Large intestine (tissue), 3 donors: Measurements from ENCODE around the gene MAD1L1. TPM values are rescaled to one million over a fixed set of nuclear protein-coding genes. Genes with fewer than 3 reads are reported as not detected.
"Not testable (repeated sequence)": the region's sequence is repeated elsewhere in the genome, so short reads cannot be mapped to it uniquely, and the experiment has no call there.

ENCODE experiments used
- DNase-seq, 2 donors: peaks; one replicate each; pipeline versions ENCODE4 v3.0.0 to v3.0.0-alpha.2; 2013
- H3K27ac ChIP-seq: one replicate; pipeline ENCODE4 v1.5.1; 2013; ENCODE audit warnings: low read length
- H3K27me3 ChIP-seq: 2 replicates; pipeline ENCODE4 v1.6.1; 2013; ENCODE audit warnings: low read length; ENCODE audit not compliant: control insufficient read depth, insufficient read depth
- H3K36me3 ChIP-seq: 2 replicates; pipeline ENCODE4 v1.6.1; 2013; ENCODE audit warnings: low read length; ENCODE audit not compliant: control insufficient read depth, insufficient read depth
- H3K4me1 ChIP-seq: one replicate; pipeline ENCODE4 v1.6.1; 2013; ENCODE audit warnings: low read length; ENCODE audit not compliant: control insufficient read depth, insufficient read depth
- H3K4me3 ChIP-seq: one replicate; pipeline ENCODE4 v1.5.1; 2013; ENCODE audit warnings: low read length
- H3K9me3 ChIP-seq: one replicate; pipeline ENCODE4 v1.6.1; 2013; ENCODE audit warnings: mild to moderate bottlenecking, low read depth, low read length, moderate library complexity; ENCODE audit not compliant: control insufficient read depth
- WGBS: methylation state at CpG from one replicate; pipeline ENCODE4 v1.1.5; 2013; ENCODE audit warnings: low lambda C conversion rate; ENCODE audit not compliant: insufficient coverage; 5-methylcytosine and 5-hydroxymethylcytosine counted together
- polyA plus RNA-seq: library from polyadenylated mRNA; unstranded; fragments of 120-200 nt; gene quantifications from one replicate; pipeline ENCODE4 v1.2.1, GENCODE V29; 2013

MAD1L1 gene
- polyA plus RNA-seq, 1 donor = 15.1 TPM

GRCh38 chr7:2272031-2272430, 39.3 kb upstream of the MAD1L1 start:
- 86% methylated on average over 2 of the region's 9 CpGs for WGBS
- Histone ChIP-seq H3K36me3 (peaks cover 44% of the 10 kb centered on the region), H3K4me3 (no peak overlapping the region), H3K27me3 (no peaks in the 10 kb centered on the region), H3K9me3 (no peaks in the 10 kb centered on the region), H3K4me1 (peaks cover 17% of the 10 kb centered on the region), H3K27ac (no peak overlapping the region)
- no peak for DNase-seq

GRCh38 chr7:2271273-2272026, 38.7 kb upstream of the MAD1L1 start:
- Histone ChIP-seq H3K27me3 (no peaks in the 10 kb centered on the region), H3K4me3 (no peak overlapping the region), H3K4me1 (peaks cover 17% of the 10 kb centered on the region), H3K36me3 (peaks cover 45% of the 10 kb centered on the region), H3K27ac (no peak overlapping the region), H3K9me3 (no peaks in the 10 kb centered on the region)
- no CpG with 5 or more reads among the region's 27 CpGs for WGBS
- DNase-seq = peak in 1 of 2 donors; percentile 27

- peaks cover 46% of the 10 kb centered on the region for H3K36me3 ChIP-seq
- no peaks in the 10 kb centered on the region for H3K27me3 ChIP-seq
- WGBS = no CpG with 5 or more reads among the region's 8 CpGs
- DNase-seq = no peak
- H3K9me3 ChIP-seq = no peaks in the 10 kb centered on the region
- H3K27ac ChIP-seq = no peak overlapping the region
- H3K4me1 ChIP-seq = peaks cover 17% of the 10 kb centered on the region
- H3K4me3 ChIP-seq = no peak overlapping the region
Measured at GRCh38 chr7:2270495-2270894, 37.8 kb upstream of the MAD1L1 start.

GRCh38 chr7:2269991-2270460, 37.3 kb upstream of the MAD1L1 start:
- Histone ChIP-seq H3K4me3 (no peak overlapping the region), H3K27ac (peak overlapping the region; percentile 39), H3K27me3 (no peaks in the 10 kb centered on the region), H3K36me3 (peaks cover 47% of the 10 kb centered on the region), H3K4me1 (peaks cover 17% of the 10 kb centered on the region), H3K9me3 (no peaks in the 10 kb centered on the region)
- DNase-seq = no peak
- no CpG with 5 or more reads among the region's 10 CpGs for WGBS

- H3K9me3 ChIP-seq, H3K4me3 ChIP-seq, H3K27me3 ChIP-seq: not testable (repeated sequence)
- no CpG with 5 or more reads among the region's 18 CpGs for WGBS
- Histone ChIP-seq H3K4me1 (peaks cover 17% of the 10 kb centered on the region), H3K27ac (peak overlapping the region; percentile 39), H3K36me3 (peaks cover 42% of the 10 kb centered on the region)
- peak in 1 of 2 donors; percentile 41 for DNase-seq
Measured at GRCh38 chr7:2269089-2269990, 36.6 kb upstream of the MAD1L1 start.

GRCh38 chr7:2266911-2267310, 34.2 kb upstream of the MAD1L1 start:
- no peak for DNase-seq
- no peaks in the 10 kb centered on the region for H3K9me3 ChIP-seq
- no peak overlapping the region for H3K27ac ChIP-seq
- H3K4me3 ChIP-seq = no peak overlapping the region
- H3K27me3 ChIP-seq = no peaks in the 10 kb centered on the region
- H3K36me3 ChIP-seq = peaks cover 51% of the 10 kb centered on the region
- peaks cover 17% of the 10 kb centered on the region for H3K4me1 ChIP-seq
- WGBS = no CpG with 5 or more reads among the region's 10 CpGs

- no peaks in the 10 kb centered on the region for H3K27me3 ChIP-seq
- DNase-seq = no peak
- no peaks in the 10 kb centered on the region for H3K9me3 ChIP-seq
- no peaks in the 10 kb centered on the region for H3K4me1 ChIP-seq
- no peak overlapping the region for H3K27ac ChIP-seq
- WGBS = no CpG with 5 or more reads among the region's 23 CpGs
- no peak overlapping the region for H3K4me3 ChIP-seq
- peaks cover 49% of the 10 kb centered on the region for H3K36me3 ChIP-seq
Measured at GRCh38 chr7:2264158-2264557, 31.4 kb upstream of the MAD1L1 start.

- H3K27me3 ChIP-seq = no peaks in the 10 kb centered on the region
- no peak overlapping the region for H3K4me3 ChIP-seq
- no peak overlapping the region for H3K27ac ChIP-seq
- no CpG with 5 or more reads among the region's 18 CpGs for WGBS
- H3K4me1 ChIP-seq = no peaks in the 10 kb centered on the region
- no peak for DNase-seq
- H3K9me3 ChIP-seq = no peaks in the 10 kb centered on the region
- H3K36me3 ChIP-seq = peaks cover 57% of the 10 kb centered on the region
Measured at GRCh38 chr7:2263176-2263575, 30.4 kb upstream of the MAD1L1 start.

GRCh38 chr7:2261611-2262010, 28.9 kb upstream of the MAD1L1 start:
- WGBS = no CpG with 5 or more reads among the region's 14 CpGs
- no peak for DNase-seq
- Histone ChIP-seq H3K9me3 (no peaks in the 10 kb centered on the region), H3K36me3 (peaks cover 64% of the 10 kb centered on the region), H3K4me1 (no peaks in the 10 kb centered on the region), H3K4me3 (no peak overlapping the region), H3K27ac (no peak overlapping the region), H3K27me3 (no peaks in the 10 kb centered on the region)

- Histone ChIP-seq H3K27ac (no peak overlapping the region), H3K4me3 (no peak overlapping the region), H3K27me3 (no peaks in the 10 kb centered on the region), H3K36me3 (peaks cover 70% of the 10 kb centered on the region), H3K4me1 (no peaks in the 10 kb centered on the region), H3K9me3 (no peaks in the 10 kb centered on the region)
- DNase-seq = peak in 1 of 2 donors; percentile 55
- WGBS = no CpG with 5 or more reads among the region's 5 CpGs
Measured at GRCh38 chr7:2260820-2261219, 28.1 kb upstream of the MAD1L1 start.
